Measurements from ENCODE around the gene B3GLCT. TPM values are rescaled to one million over a fixed set of nuclear protein-coding genes. Genes with fewer than 3 reads are reported as not detected.

The B3GLCT gene
- polyA plus RNA-seq, 1 donor: 27.9 TPM

- DNase-seq (ENCODE audit: low read depth): no peak
Measured at GRCh38 chr13:31350560-31350959, 150.8 kb downstream of the B3GLCT start.

DNA sequence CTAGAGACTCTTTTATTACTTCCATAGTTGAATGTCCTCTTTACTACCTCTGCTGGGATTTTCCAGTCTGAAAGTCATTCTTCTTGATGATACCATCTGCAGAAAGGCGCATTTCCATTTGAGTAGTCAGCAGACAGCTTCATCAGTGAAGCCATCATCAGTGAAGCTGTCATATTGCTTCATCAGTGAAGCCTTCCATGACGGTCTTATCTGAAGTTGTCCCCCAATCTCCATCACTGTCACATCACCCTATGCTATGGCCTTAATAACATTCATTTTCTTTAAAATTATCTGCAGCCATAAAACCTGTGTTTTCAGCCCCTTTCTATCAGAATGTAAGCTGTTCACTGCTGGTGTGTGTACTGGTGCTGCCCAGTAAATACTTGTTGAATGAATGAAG is 151.6 kb downstream of the B3GLCT start:
- no peak for DNase-seq (ENCODE audit: low read depth)

DNA sequence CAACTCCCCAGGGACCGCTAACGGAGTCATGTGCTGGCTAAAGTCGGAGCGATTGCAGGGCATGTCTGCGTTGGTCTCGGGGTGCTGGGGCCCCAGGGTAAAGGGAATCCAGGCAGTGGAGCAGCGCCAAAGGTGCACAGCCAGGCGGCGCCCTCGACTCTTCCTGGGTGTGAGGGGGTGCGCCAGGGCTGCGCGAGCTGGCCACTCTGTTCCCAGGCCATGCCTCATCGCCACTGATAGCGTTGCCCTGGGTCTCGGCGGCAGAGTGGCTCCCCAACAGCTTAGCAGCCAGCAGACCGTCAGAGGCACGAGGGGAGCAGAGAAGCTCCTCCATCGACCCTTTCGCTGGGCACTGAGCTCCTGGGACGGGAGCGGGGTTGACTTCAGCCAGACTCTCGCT is 152.7 kb downstream of the B3GLCT start:
- DNase-seq (ENCODE audit: low read depth): no peak

- no peak for DNase-seq (ENCODE audit: low read depth)
Measured at GRCh38 chr13:31355001-31355400, 155.2 kb downstream of the B3GLCT start.

GRCh38 chr13:31356991-31357390 is 157.2 kb downstream of the B3GLCT start:
- DNase-seq (ENCODE audit: low read depth): no peak

- DNase-seq (ENCODE audit: low read depth): no peak
Measured at GRCh38 chr13:31357581-31357980, 157.8 kb downstream of the B3GLCT start.

- DNase-seq (ENCODE audit: low read depth): no peak
Measured at GRCh38 chr13:31361673-31362072, 161.9 kb downstream of the B3GLCT start.

GRCh38 chr13:31365630-31366029 is 165.9 kb downstream of the B3GLCT start:
- DNase-seq (ENCODE audit: low read depth): no peak

DNA sequence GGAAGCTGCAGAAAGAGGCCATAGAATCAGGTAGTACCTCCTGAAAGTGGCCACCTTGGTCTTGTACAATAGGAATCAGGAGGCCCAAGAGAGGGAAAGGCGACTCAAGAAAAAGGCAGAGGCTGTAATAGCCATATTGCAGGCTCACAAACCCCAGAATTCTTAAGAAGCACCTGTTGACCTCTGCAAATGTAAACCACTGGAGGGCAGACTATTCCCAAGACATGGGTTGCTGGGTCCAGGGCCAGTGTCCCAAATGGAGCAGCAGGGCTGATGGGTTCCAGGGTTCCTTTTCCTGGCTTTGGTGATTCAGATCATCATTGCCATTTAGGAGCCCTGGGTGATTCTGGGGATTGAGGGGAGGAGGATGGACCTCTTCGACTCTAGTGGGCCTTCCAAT is 167.6 kb downstream of the B3GLCT start:
- no peak for DNase-seq (ENCODE audit: low read depth)

- DNase-seq (ENCODE audit: low read depth): no peak
Measured at GRCh38 chr13:31369213-31369612, 169.4 kb downstream of the B3GLCT start.

DNA sequence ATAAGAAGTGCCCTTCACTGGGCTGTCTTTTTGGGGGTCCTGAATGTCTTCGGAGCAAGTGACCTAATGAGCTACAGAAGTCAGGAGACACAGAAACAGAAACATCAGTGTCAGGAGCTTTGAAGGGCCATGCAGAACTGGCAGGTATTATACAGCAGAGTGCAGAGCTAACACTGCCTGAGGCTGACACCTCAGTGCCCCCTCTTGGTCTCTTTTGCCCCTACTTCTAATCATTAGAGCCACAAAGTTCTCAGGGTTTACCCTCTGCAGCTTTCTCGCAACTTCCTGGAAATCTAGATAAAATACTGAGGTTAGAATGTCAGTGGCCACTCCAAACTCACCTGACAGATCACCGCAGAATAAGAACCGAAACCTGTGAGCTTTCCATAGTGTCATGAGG is 172.7 kb downstream of the B3GLCT start:
- DNase-seq (ENCODE audit: low read depth): no peak

GRCh38 chr13:31374682-31375081 is 174.9 kb downstream of the B3GLCT start:
- DNase-seq (ENCODE audit: low read depth): no peak

DNA sequence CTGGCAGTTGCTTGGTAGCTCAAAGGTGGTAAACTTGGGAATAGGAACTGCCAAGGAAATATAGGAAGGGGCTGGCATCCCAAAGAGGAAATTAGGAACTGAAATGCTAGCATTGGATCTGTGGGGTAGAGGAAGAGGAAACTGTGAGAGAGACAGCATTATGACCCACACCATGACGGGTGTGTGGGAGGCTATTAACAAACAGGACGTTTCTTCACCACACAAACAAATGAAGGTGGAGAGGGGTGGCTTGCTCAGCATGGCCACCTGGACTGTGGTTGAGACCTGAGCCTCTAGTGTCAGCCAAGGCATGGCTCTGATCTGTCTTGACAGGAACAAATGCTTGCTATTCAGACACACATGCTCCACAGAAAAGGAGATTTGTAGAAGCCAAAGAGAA is 178.2 kb downstream of the B3GLCT start:
- DNase-seq (ENCODE audit: low read depth): no peak

GRCh38 chr13:31380715-31381114 is 180.9 kb downstream of the B3GLCT start:
- no peak for DNase-seq (ENCODE audit: low read depth)

Other genes with a start within 250 kb of the B3GLCT start
- 62.7 TPM for gene HSPH1, start 38.1 kb upstream of the B3GLCT start, polyA plus RNA-seq (ENCODE audit: insufficient read length)

All from forelimb muscle (tissue), 1 donor.